Trophoblast cell (in vitro differentiated cells and primary cell): Measurements from ENCODE around the gene DZIP1L.
A peak's percentile ranks its signal among the peaks of the same experiment; 100 is the strongest.

Source experiments
- DNase-seq, 2 donors: peaks; one replicate each; pipeline ENCODE4 v3.0.0-alpha.2; 2016
- H2AFZ ChIP-seq: 2 replicates; pipeline ENCODE4 v1.6.1; 2013; ENCODE audit warnings: low read length, moderate library complexity, mild to moderate bottlenecking; ENCODE audit not compliant: insufficient read depth, poor library complexity
- H2AK5ac ChIP-seq: 2 replicates; pipeline ENCODE4 v1.6.1; 2013; ENCODE audit warnings: mild to moderate bottlenecking, low read length
- H2BK120ac ChIP-seq: 2 replicates; pipeline ENCODE4 v1.6.1; 2013; ENCODE audit warnings: low read length, mild to moderate bottlenecking, moderate library complexity; ENCODE audit not compliant: insufficient read depth, poor library complexity
- H2BK12ac ChIP-seq: 2 replicates; pipeline ENCODE4 v1.6.1; 2013; ENCODE audit warnings: mild to moderate bottlenecking, low read length, moderate library complexity
- H2BK5ac ChIP-seq: 2 replicates; pipeline ENCODE4 v1.6.1; 2013; ENCODE audit warnings: low read length, low read depth, moderate library complexity, mild to moderate bottlenecking; ENCODE audit not compliant: poor library complexity
- H3K14ac ChIP-seq: 2 replicates; pipeline ENCODE4 v1.6.1; 2013; ENCODE audit warnings: mild to moderate bottlenecking, low read length
- H3K18ac ChIP-seq: 2 replicates; pipeline ENCODE4 v1.6.1; 2013; ENCODE audit warnings: mild to moderate bottlenecking, low read length
- H3K23ac ChIP-seq: 2 replicates; pipeline ENCODE4 v1.6.1; 2013; ENCODE audit warnings: low read length
- H3K27ac ChIP-seq: 2 replicates; pipeline ENCODE4 v1.5.1; 2013; ENCODE audit warnings: low read depth, mild to moderate bottlenecking, inconsistent platforms, low read length, moderate library complexity
- H3K27me3 ChIP-seq: 2 replicates; pipeline ENCODE4 v1.6.1; 2013; ENCODE audit warnings: inconsistent platforms, mild to moderate bottlenecking, low read length, moderate library complexity; ENCODE audit not compliant: insufficient read depth
- H3K36me3 ChIP-seq, 2 experiments: 1 replicate in 1 of 2; 2 replicates in 1 of 2; pipeline ENCODE4 v1.6.1; 2013; ENCODE audit warnings: low read length in 2 of 2, mild to moderate bottlenecking in 2 of 2, moderate library complexity in 1 of 2; ENCODE audit not compliant: insufficient read depth in 2 of 2, control insufficient read depth in 1 of 2
- H3K4ac ChIP-seq: 2 replicates; pipeline ENCODE4 v1.6.1; 2013; ENCODE audit warnings: low read depth, mild to moderate bottlenecking, low read length, moderate library complexity
- H3K4me1 ChIP-seq, 2 experiments: 1 replicate in 1 of 2; 2 replicates in 1 of 2; pipeline ENCODE4 v1.6.1; 2013; ENCODE audit warnings: low read length in 2 of 2, mild to moderate bottlenecking in 2 of 2, moderate library complexity in 1 of 2; ENCODE audit not compliant: insufficient read depth in 2 of 2, control insufficient read depth in 1 of 2
- H3K4me2 ChIP-seq: 2 replicates; pipeline ENCODE4 v1.6.1; 2013; ENCODE audit warnings: inconsistent platforms, mild to moderate bottlenecking, low read length, moderate library complexity
- H3K4me3 ChIP-seq: 2 replicates; pipeline ENCODE4 v1.5.1; 2013; ENCODE audit warnings: mild to moderate bottlenecking, low read depth, low read length, inconsistent platforms
- H3K79me1 ChIP-seq: one replicate; pipeline ENCODE4 v1.6.1; 2013; ENCODE audit warnings: low read length
- H3K79me2 ChIP-seq: 2 replicates; pipeline ENCODE4 v1.6.1; 2013; ENCODE audit warnings: low read length, mild to moderate bottlenecking; ENCODE audit not compliant: control insufficient read depth, insufficient read depth, poor library complexity
- H3K9ac ChIP-seq: 2 replicates; pipeline ENCODE4 v1.6.1; 2013; ENCODE audit warnings: mild to moderate bottlenecking, low read length
- H3K9me3 ChIP-seq: 2 replicates; pipeline ENCODE4 v1.6.1; 2013; ENCODE audit warnings: low read depth, mild to moderate bottlenecking, control low read depth, inconsistent platforms, low read length; ENCODE audit not compliant: insufficient read depth
- H4K12ac ChIP-seq: 2 replicates; pipeline ENCODE4 v1.6.1; 2013; ENCODE audit warnings: low read depth, mild to moderate bottlenecking, low read length, moderate library complexity
- H4K8ac ChIP-seq: 2 replicates; pipeline ENCODE4 v1.6.1; 2013; ENCODE audit warnings: low read depth, mild to moderate bottlenecking, low read length, moderate library complexity
- H4K91ac ChIP-seq: one replicate; pipeline ENCODE4 v1.6.1; 2013; ENCODE audit warnings: low read depth, mild to moderate bottlenecking, low read length, moderate library complexity
- WGBS: extraction: QIAGEN DNeasy Blood & Tissue Kit; methylation state at CpG from one replicate; pipeline ENCODE4 v1.1.7; 2013; ENCODE audit warnings: missing lambda C conversion rate; ENCODE audit not compliant: insufficient read length, insufficient coverage; ENCODE audit errors: extremely low coverage; 5-methylcytosine and 5-hydroxymethylcytosine counted together

The DZIP1L gene

DNA sequence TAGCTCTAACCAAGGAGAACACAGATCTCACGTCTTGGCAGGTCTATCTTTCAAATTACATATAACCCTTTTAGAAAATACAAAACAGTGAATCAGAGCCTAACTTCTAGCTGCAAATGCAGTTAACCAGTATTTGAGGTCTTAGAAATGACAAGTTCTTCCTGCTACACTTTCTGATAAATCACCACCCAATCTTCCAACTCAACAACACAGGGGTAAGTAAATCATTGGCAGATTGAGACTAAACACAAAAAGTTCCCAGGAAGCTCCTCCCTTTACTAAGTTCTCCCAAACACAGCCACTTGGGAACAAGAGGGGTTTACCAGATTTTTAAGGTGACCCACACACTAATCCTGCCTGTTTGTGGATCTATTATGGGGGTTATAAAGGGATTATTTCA is 16.8 kb upstream of the DZIP1L start, which contains the start of gene A4GNT:
Gene A4GNT (minus strand): TSS at position 152 of the 400 bp plus-strand sequence. CDS start 1,134 bp downstream, outside the sequence.
- Histone ChIP-seq H3K36me3 (no peaks in the 10 kb centered on the region), H3K4me1 (no peaks in the 10 kb centered on the region), H3K27me3 (no peaks in the 10 kb centered on the region), H2AK5ac (no peak within 1 kb of the TSS), H3K79me2 (no peaks in the 10 kb centered on the region), H3K27ac (no peak within 1 kb of the TSS), H3K23ac (no peak within 1 kb of the TSS), H3K18ac (no peak within 1 kb of the TSS), H4K12ac (no peak within 1 kb of the TSS), H3K4me2 (no peak within 1 kb of the TSS), H4K8ac (no peak within 1 kb of the TSS), H3K14ac (no peak within 1 kb of the TSS), H3K9ac (no peak within 1 kb of the TSS), H2AFZ (no peak within 1 kb of the TSS), H3K4ac (no peak within 1 kb of the TSS), H3K79me1 (no peaks in the 10 kb centered on the region), H3K4me3 (no peak within 1 kb of the TSS), H2BK12ac (no peak within 1 kb of the TSS), H4K91ac (no peak within 1 kb of the TSS), H3K9me3 (peaks cover 2% of the 10 kb centered on the region), H2BK5ac (no peak within 1 kb of the TSS), H2BK120ac (no peak within 1 kb of the TSS)
- no peak for DNase-seq
- no CpG with 5 or more reads among the region's 1 CpG for WGBS

- Histone ChIP-seq H4K8ac (no peak overlapping the region), H2BK12ac (no peak overlapping the region), H2BK120ac (no peak overlapping the region), H3K27me3 (no peaks in the 10 kb centered on the region), H4K91ac (no peak overlapping the region), H3K79me1 (no peaks in the 10 kb centered on the region), H3K4me2 (no peak overlapping the region), H3K9ac (no peak overlapping the region), H2BK5ac (no peak overlapping the region), H4K12ac (no peak overlapping the region), H2AK5ac (no peak overlapping the region), H3K4ac (no peak overlapping the region), H2AFZ (no peak overlapping the region), H3K4me1 (peaks cover 0 to 2% of the 10 kb centered on the region in 2 experiments), H3K4me3 (no peak overlapping the region), H3K27ac (no peak overlapping the region), H3K18ac (no peak overlapping the region), H3K9me3 (peaks cover 2% of the 10 kb centered on the region), H3K14ac (no peak overlapping the region), H3K23ac (no peak overlapping the region), H3K79me2 (no peaks in the 10 kb centered on the region), H3K36me3 (no peaks in the 10 kb centered on the region)
- no CpG with 5 or more reads among the region's 1 CpG for WGBS
- DNase-seq, result no peak
These were observed 12.4 kb upstream of the DZIP1L start for GRCh38 chr3:138127636-138128365.

DNA sequence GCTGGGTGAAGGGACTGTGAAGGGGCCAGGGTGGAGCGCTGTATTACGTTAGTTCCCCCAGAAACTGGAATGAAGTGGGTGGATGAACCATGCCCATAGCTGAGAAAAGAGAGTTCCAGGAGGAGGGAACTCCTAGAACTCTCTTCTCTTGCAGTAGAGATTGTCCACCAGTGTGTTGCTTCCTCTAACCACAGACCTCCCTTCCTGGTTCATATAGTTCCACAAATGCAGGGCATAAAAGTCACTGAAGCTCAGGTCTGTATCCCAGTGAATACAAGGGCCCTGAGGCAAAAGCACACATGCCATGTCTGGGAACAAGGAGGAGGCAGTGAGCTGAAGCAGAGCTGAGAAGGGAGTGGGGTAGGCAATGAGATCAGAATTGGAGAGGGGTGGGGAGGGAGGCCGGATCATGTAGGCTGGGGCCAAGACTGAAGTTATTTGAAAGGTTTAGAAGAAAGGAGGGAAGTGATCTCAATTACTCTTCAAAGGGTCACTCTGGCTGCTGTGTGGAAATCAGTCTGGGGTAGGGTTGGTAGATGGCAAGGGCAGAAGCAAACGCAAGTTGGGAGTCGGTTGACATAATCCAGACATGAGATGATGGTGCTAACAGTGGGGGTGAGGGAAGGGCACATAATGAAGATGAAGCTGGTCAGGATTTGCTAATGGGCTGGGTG is 10.3 kb upstream of the DZIP1L start:
- Histone ChIP-seq H3K4me1 (peaks cover 0 to 2% of the 10 kb centered on the region in 2 experiments), H3K9ac (no peak overlapping the region), H2BK120ac (no peak overlapping the region), H3K23ac (no peak overlapping the region), H3K79me2 (no peaks in the 10 kb centered on the region), H3K4me2 (peak overlapping the region; percentile 36), H3K27ac (peak overlapping the region; percentile 79), H2AFZ (no peak overlapping the region), H2BK5ac (peak overlapping the region; percentile 16), H3K79me1 (no peaks in the 10 kb centered on the region), H3K4me3 (no peak overlapping the region), H3K14ac (no peak overlapping the region), H2BK12ac (no peak overlapping the region), H4K91ac (no peak overlapping the region), H3K9me3 (peaks cover 2% of the 10 kb centered on the region), H3K36me3 (no peaks in the 10 kb centered on the region), H3K18ac (no peak overlapping the region), H2AK5ac (no peak overlapping the region), H4K8ac (no peak overlapping the region), H3K27me3 (no peaks in the 10 kb centered on the region), H4K12ac (no peak overlapping the region), H3K4ac (no peak overlapping the region)
- WGBS, result no CpG with 5 or more reads among the region's 5 CpGs
- peak in 1 of 2 donors; percentile 12 for DNase-seq

GRCh38 chr3:138124706-138125355 is 9.4 kb upstream of the DZIP1L start:
- Histone ChIP-seq H2AFZ (no peak overlapping the region), H3K4ac (no peak overlapping the region)

More at GRCh38 chr3:138124706-138125355, 9.4 kb upstream of the DZIP1L start:
- Histone ChIP-seq H4K91ac (no peak overlapping the region), H4K12ac (no peak overlapping the region), H3K9ac (no peak overlapping the region), H3K27ac (no peak overlapping the region), H3K79me2 (no peaks in the 10 kb centered on the region), H3K36me3 (no peaks in the 10 kb centered on the region), H3K18ac (no peak overlapping the region), H3K23ac (no peak overlapping the region), H3K4me2 (no peak overlapping the region), H3K9me3 (peaks cover 2% of the 10 kb centered on the region), H3K4me1 (peaks cover 0 to 2% of the 10 kb centered on the region in 2 experiments), H2BK5ac (no peak overlapping the region), H3K79me1 (no peaks in the 10 kb centered on the region), H3K4me3 (no peak overlapping the region), H2BK12ac (no peak overlapping the region), H2AK5ac (no peak overlapping the region), H3K27me3 (no peaks in the 10 kb centered on the region), H3K14ac (no peak overlapping the region), H2BK120ac (no peak overlapping the region), H4K8ac (no peak overlapping the region)
- peak in 1 of 2 donors; percentile 11 for DNase-seq
- no CpG with 5 or more reads among the region's 10 CpGs for WGBS
